VCaP (cell line): ENCODE results near the gene FOXM1.

ENCODE experiments used
- H3K27ac ChIP-seq: fragments of 450-650 bp; 2 replicates; pipeline ENCODE4 v1.5.1; 2017
- TF ChIP-seq, protein P1 (sequence below): fragments of 450-650 bp; conservative IDR thresholded peaks from 2 replicates; pipeline ENCODE4 v1.5.1; 2017; ENCODE audit warnings: mild to moderate bottlenecking, moderate library complexity

FOXM1 gene

DNA sequence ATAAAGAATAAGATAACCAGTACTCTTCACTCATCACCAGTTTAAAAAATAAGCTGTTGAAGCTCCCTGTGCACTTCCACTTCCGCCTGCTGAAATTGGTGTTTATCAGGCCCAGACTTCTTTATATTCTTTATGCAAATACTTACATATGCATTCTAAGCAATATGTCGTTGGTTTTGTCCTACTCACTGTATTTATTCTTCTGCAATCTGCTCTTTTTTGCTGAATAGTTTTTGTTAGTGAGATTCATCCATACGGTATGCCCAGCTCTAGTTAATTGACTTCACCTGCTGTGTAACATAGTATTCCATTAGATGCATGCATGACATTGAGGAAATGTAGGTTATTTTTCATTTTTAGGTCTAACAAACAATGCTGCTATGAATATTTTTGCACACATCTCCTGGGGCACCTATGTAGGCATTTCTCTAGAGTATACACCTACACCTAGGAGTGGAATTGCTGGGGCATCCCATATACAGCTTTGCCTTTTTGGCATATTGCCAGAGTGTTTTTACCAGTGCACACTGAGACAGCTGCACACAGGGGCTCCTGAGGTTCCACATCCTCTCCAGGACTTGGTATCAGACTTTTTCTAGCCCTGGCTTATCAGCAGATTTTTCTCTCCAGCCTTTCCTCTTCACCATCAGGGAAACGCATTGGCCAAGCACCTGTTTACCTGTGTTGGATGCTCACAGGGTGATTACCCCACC, 41.1 kb downstream of the FOXM1 start:
- H3K27ac ChIP-seq = no peak overlapping the region; the same call in 1 of the 2 replicates

DNA sequence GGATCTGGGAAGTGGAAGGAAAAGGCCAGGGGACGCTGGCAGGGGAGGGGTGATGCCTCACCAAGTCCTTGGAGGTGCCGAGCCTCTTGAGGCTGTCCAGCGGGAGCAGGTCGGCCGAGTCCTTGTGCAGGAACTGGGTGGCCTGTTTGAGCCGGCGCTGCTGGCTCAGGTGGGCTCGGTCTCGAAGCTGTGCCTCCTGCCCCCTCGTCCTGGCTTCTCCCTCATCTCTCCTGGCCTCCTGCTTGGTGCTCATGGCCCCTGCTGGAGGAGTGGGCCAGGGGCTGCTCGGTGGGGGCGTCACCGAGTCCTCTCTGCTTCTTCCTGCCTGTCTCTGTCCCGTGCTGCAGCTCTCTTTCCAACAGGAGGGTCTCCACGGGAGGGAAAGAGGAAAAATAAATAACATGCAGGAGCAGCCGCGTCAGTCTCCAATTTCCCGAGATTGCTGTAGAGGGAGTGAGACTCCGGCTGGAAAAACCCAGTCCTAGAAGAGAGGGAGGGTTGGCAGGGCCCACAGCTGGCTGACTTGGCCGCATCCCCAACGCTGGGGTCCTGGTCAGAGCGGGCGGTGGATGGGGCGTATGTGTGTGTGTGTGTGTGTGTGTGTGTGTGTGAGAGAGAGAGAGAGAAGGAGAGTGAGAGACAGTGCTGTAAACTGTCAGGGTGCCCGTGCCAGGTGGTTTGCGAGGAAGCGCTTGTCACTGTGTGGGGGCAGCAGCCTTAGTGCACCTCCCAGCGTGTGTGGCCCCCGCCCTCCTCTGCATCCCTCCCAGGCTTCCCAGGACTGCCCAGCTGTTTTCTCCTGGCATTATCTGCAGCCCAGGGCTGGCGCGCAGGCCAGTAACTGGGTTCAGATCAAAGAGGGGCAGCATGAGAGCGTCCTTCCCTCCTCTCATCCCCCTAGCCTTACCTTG, 42.1 kb downstream of the FOXM1 start, which contains the start of gene NRIP2:
TSS of gene NRIP2 (minus strand) at position 455 of the 911 bp plus-strand sequence. CDS start at position 403, 52 bp downstream.
- TF ChIP-seq, protein P1, sequence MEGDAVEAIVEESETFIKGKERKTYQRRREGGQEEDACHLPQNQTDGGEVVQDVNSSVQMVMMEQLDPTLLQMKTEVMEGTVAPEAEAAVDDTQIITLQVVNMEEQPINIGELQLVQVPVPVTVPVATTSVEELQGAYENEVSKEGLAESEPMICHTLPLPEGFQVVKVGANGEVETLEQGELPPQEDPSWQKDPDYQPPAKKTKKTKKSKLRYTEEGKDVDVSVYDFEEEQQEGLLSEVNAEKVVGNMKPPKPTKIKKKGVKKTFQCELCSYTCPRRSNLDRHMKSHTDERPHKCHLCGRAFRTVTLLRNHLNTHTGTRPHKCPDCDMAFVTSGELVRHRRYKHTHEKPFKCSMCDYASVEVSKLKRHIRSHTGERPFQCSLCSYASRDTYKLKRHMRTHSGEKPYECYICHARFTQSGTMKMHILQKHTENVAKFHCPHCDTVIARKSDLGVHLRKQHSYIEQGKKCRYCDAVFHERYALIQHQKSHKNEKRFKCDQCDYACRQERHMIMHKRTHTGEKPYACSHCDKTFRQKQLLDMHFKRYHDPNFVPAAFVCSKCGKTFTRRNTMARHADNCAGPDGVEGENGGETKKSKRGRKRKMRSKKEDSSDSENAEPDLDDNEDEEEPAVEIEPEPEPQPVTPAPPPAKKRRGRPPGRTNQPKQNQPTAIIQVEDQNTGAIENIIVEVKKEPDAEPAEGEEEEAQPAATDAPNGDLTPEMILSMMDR = peak; percentile 23
- H3K27ac ChIP-seq = peak within 1 kb of the TSS; percentile 15; the same call in 1 of the 2 replicates

More for the DNA sequence above, 41.1 kb downstream of the FOXM1 start:
- TF ChIP-seq, protein P1 = no peak

DNA sequence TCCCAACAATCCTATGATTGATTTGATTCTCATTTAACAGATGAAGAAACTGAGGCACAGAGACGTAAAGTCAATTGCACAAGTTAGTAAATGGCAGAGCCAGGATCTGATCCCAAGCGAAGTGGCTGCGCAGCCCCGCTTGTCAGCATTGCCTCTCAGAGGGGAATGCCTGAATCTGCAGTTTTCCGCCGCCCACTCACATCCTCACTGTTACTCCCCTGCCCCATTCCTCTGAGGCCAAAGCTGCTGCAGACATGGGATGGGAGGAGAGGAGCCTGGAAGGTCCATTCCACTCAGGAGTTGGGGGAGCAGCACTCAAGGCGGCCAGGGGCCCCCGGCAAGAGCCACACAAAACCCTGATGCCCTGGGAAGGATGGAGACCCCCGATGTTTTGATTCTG, 43.2 kb downstream of the FOXM1 start:
- TF ChIP-seq, protein P1 = no peak
- no peak overlapping the region for H3K27ac ChIP-seq

DNA sequence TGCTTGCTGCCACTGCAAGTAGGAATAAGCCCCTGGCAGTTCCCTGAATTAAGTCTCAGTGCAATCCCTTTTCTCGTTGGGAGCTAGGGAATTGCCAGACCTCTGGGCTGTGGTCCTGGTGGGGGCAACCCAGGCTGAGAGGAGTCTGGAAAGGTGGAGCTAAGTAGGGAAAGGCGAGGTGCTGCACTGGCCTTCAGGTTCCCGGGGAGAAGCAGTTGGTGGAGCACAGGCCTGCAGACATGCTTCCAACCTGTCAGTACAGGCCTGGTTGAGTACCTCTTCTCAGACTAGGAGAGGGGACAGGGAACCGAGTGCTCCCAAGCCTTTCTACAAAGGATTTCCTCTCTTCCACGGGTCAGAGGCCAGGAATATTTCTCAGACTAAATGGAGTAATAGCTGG, 43.6 kb downstream of the FOXM1 start:
- TF ChIP-seq, protein P1 = no peak
- no peak overlapping the region for H3K27ac ChIP-seq

DNA sequence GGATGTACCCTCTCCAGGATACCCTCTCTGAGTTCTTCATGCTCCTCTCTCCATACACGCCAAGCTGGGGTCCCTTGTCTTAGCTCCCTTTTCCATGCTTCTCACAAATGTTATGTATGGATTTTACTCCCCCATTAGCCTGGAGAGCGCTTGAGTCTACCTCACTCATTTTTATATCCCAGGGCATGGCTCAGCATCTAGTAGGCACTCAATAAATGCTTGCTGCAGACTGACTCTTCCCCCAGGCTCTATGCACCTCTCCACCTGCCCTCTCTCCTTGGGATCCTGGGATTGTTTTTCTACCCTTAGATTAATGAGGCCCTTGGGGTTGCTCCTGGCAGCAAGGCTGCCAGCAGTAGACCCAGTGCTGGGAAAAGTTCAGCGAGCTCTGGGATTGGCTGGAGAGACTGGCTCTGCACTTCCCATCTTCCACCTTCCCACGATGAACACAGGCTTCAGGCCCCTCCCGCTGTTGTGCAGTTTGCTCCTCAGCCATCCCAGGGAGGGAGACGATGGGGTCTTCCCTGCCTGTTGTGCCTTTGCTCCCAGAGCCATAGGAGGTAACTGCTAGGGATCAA, 44.3 kb downstream of the FOXM1 start:
- TF ChIP-seq, protein P1 = no peak
- H3K27ac ChIP-seq = no peak overlapping the region

DNA sequence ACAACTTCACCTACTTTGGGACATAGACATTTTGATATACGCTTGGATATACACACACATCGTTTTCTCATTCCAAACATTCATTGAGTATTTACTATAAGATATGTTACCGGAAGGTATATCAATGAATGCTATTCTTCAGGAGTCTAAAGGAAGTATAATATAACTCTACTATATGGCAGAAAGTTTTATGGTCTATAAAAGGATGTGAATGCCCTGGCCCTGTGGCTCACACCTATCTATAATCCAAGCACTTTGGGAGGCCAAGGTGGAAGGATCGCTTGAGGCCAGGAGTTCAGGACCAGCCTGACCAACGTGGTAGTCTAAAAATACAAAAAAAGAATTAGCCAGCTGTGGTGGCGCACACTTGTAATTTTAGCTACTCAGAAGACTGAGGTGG, 47.7 kb downstream of the FOXM1 start:
- TF ChIP-seq, protein P1 = no peak
- no peak overlapping the region for H3K27ac ChIP-seq
